Right lobe of liver (tissue), 4 donors: ENCODE results near the gene GRID1.

Experiments
- POLR2A ChIP-seq: fragments of 450-650 bp; IDR thresholded peaks from one replicate; pipeline ENCODE4 v1.6.1; 2017; ENCODE audit warnings: antibody characterized with exemption, mild to moderate bottlenecking
- TF ChIP-seq, protein P1 (sequence below), 4 donors: fragments of 200-600 bp in 3 of 4; fragments of 450-650 bp in 1 of 4; IDR thresholded peaks; one replicate each; pipeline versions ENCODE4 v1.5.1 to v1.8.0; 2016 to 2022; ENCODE audit warnings: antibody characterized with exemption in 4 of 4, mild to moderate bottlenecking in 2 of 4
- donor health status: DM: no; HTN: no; CAD: no.
- donor health status: DM: no; HTN: no; CAD: no.
- donor health status: DM: no; HTN: yes; CAD: no.

DNA sequence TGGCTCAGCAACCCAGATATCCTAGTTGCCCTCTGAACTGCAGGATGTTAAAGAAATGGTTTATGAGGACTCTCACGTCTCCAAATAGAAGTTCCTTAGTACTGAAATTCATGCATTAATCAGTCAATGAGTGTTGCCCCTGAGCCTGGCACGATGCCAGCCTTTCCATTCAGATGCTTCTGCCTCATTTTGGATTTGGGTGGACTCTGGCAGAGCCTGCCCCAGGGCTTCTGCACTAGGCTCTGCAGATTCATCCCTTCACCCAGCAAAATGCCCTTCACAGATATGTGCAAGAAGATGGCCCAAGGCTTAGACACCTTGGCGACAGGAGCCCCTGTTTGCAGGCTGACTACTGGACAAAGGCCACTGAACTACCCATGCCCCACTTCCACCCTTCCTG lies 747.8 kb downstream of the GRID1 start:
- TF ChIP-seq, protein P1, sequence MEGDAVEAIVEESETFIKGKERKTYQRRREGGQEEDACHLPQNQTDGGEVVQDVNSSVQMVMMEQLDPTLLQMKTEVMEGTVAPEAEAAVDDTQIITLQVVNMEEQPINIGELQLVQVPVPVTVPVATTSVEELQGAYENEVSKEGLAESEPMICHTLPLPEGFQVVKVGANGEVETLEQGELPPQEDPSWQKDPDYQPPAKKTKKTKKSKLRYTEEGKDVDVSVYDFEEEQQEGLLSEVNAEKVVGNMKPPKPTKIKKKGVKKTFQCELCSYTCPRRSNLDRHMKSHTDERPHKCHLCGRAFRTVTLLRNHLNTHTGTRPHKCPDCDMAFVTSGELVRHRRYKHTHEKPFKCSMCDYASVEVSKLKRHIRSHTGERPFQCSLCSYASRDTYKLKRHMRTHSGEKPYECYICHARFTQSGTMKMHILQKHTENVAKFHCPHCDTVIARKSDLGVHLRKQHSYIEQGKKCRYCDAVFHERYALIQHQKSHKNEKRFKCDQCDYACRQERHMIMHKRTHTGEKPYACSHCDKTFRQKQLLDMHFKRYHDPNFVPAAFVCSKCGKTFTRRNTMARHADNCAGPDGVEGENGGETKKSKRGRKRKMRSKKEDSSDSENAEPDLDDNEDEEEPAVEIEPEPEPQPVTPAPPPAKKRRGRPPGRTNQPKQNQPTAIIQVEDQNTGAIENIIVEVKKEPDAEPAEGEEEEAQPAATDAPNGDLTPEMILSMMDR (IDR thresholded peaks at IDR 0.05), result no peak
- no peak for TF ChIP-seq POLR2A
